ENCODE data around the gene ZNF135.

- TF ChIP-seq, protein P1, sequence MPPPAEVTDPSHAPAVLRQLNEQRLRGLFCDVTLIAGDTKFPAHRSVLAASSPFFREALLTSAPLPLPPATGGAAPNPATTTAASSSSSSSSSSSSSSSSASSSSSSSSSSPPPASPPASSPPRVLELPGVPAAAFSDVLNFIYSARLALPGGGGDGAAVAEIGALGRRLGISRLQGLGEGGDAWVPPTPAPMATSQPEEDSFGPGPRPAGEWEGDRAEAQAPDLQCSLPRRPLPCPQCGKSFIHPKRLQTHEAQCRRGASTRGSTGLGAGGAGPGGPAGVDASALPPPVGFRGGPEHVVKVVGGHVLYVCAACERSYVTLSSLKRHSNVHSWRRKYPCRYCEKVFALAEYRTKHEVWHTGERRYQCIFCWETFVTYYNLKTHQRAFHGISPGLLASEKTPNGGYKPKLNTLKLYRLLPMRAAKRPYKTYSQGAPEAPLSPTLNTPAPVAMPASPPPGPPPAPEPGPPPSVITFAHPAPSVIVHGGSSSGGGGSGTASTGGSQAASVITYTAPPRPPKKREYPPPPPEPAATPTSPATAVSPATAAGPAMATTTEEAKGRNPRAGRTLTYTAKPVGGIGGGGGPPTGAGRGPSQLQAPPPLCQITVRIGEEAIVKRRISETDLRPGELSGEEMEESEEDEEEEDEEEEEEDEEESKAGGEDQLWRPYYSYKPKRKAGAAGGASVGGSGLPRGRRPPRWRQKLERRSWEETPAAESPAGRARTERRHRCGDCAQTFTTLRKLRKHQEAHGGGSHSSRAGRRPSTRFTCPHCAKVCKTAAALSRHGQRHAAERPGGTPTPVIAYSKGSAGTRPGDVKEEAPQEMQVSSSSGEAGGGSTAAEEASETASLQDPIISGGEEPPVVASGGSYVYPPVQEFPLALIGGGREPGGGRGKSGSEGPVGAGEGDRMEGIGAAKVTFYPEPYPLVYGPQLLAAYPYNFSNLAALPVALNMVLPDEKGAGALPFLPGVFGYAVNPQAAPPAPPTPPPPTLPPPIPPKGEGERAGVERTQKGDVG (CRISPR knock-in tag; IDR thresholded peaks at IDR 0.05): no peak
- TF ChIP-seq POLR2A (IDR thresholded peaks at IDR 0.05; ENCODE audit: low read depth, low read length) (no peak), POU2F2 (IDR thresholded peaks at IDR 0.05; ENCODE audit: borderline replicate concordance, low read depth, low read length) (no peak)
These were observed 38.3 kb downstream of the ZNF135 start for GRCh38 chr19:58097349-58097748.
